Activated CD4-positive, alpha-beta T cell treated with anti-CD3 and anti-CD28 coated beads for 24 hours (primary cell): ENCODE results near the gene ARMH1.
"Not testable (repeated sequence)": the region's sequence is repeated elsewhere in the genome, so short reads cannot be mapped to it uniquely, and the experiment has no call there.

Experiments used
- DNase-seq, 2 donors: peaks; one replicate each; pipeline ENCODE4 v3.0.0-alpha.2; 2020; ENCODE audit warnings: low read depth in 2 of 2

ARMH1 gene

DNA sequence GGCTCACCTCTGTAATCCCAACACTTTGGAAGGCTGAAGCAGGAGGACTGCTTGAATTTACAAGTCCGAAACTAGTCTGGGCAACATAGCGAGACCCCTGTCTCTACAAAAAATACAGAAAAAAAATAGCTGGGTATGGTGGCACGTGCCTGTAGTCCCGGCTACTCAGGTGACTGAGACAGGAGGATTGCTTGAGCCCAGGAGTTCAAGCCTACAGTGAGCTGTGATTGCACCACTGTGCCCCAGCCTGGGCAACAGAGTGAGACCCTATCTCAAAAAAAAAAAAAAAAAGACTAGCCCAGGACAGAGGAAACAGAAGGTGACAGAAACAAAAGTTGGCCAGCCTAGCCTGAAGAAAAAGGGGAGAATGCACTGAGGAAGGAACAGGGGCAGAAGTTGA, 21.2 kb downstream of the ARMH1 start:
- DNase-seq: no peak

- DNase-seq: no peak
Observed at GRCh38 chr1:44696101-44696500, 21.6 kb downstream of the ARMH1 start.

DNA sequence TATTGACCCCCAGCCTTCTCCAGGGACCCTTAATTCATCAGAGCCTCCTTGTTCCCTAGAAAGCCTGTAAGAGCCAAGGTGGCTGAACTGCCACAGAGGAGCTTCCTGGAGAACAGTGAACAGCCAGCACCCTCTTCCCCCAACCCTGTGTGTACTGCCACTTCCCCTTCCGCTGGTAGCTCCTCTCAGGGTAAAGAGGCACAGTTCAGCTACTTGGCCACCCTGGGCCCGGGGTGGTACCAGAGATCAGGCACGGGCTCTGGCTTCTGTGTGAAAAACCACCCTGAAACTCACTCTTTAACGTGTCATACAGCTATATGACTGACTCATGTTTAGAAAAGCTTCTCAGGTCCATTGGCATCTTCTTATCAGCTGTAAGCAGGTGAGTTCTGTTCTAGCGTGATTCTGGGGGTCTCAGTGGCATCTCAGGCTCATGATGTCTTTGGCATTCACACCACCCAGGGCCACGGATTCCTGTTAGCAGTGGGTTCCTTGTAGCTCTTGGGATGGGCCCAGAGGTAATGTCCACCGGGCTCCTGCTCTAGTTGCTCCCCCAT, 22.4 kb downstream of the ARMH1 start:
- no peak for DNase-seq

DNA sequence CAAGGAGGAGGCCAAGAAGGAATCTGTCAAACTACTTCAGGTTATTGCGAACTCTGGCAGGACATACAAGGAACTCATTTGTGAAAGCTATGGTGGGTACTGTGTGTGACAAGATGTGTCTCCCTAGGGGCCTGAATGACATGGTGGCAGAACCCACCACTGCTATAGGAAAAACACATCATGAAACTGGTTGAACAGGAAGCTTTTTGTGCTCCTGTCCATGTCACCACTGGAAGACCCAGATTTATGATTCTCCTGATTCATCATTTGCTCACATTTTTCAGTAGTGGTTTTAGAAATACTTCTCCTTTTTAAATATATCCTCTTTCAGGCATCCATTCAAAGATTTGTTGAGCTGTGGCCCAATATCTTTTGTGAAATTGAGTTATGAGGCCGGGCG, 23.6 kb downstream of the ARMH1 start:
- DNase-seq: no peak

GRCh38 chr1:44699375-44699774, 24.9 kb downstream of the ARMH1 start:
- DNase-seq: not testable (repeated sequence)

- no peak for DNase-seq
Observed at GRCh38 chr1:44700573-44700972, 26.1 kb downstream of the ARMH1 start.

GRCh38 chr1:44701141-44701573, 26.6 kb downstream of the ARMH1 start:
- DNase-seq: no peak

DNA sequence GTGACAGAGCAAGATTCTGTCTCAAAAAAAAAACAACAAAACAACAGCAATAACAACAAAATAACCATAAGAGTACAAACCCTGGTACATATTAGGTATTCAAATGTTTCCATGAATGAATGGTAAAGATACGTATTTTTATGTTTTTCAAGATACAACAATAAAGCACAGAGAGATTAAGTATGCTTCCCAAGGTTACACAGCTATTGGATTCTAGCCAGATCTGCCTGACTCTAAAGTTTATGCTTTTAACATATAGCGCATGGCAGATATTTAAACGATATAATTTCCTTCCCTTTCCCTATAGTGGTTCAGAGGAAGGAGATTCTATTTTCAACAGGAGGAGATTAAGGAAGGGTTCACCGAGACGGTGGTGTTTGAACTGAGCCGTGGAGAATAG, 31.0 kb downstream of the ARMH1 start:
- DNase-seq: no peak

GRCh38 chr1:44705938-44706337, 31.4 kb downstream of the ARMH1 start:
- no peak for DNase-seq

- DNase-seq: no peak
Observed at GRCh38 chr1:44707112-44707881, 32.8 kb downstream of the ARMH1 start.

DNA sequence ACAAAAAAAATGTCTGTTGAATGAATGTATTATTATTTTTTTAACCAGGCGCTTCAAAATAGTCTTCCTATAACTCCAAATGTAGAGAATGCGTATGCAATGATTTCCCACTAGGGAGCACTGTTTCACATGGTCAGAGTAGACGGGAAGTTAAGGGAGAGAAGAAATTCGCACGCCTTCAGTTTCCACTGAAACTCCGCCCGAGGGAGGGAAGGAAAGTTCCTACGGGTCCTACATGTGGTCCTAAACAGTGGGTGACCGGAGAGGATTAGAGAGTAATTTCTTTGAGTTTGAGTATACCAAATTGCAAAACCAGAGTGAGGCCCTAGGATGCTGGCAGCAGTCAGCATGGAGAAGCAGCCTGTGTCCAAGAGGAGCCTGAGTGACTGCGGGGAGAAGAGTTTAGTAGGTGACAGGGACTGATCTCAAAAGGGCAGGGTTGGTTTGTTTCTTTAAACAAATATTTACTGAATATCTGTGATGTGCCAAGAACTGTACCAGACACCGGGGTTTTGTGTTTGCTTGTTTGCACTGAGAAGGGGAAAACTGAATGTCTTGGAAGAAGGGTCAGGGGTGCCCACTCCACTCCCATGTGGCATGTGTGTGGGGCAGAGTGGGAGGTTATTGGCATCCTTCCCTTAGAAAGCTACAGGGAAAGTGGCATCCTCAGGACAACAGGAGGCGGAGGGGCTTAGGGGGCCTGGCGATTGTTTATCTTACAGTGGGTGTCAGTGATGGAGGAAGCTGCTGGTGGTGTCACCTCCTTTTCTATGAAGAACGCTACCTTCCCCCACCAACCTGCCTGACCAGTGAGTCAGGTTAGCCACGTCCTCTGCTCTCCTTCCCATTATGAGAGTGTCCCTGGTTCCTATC, 33.7 kb downstream of the ARMH1 start:
- DNase-seq: no peak

GRCh38 chr1:44713321-44713781, 38.8 kb downstream of the ARMH1 start:
- DNase-seq: no peak

- DNase-seq: no peak
Observed at GRCh38 chr1:44714532-44714931, 40.0 kb downstream of the ARMH1 start.

- DNase-seq: peak in 1 of 2 donors; percentile 41
Observed at GRCh38 chr1:44714944-44715571, 40.5 kb downstream of the ARMH1 start.

DNA sequence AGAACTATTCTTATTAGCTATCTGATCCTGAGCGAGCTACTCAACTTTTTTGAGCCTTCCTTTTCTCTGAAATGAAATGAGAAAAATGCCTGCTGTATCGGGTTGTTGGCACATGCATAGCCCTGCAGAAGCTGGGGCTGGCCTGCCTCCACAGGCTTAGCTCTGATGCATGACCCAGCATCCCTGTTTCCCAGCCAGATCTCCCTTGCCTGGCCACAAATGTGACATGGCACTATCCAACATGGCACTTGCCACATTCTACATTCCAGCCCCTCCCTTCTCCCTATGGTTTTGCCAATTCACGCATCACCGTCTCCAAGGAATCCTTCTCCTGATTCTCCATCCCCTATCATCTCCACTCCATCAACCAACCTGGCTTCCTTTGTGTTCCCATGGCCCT, 42.6 kb downstream of the ARMH1 start:
- DNase-seq: no peak

DNA sequence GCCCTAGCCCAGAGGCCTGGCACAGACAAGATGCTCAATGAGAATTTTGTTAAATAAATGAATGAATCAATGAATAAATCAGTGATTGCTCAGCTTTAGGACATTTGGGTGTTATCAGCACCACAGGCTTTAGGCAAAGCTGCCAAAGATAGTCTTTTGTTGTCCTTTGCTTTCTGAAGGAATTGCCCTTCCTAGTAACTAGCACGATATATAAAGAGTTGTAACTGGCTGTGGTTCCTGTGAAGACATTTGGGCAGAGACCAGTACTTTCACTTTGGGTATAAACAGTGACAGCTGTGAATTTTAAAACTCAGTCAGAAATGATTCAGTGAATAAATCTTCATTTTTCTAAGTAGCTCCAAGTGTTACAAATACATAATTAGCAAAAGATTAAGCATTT, 43.1 kb downstream of the ARMH1 start:
- no peak for DNase-seq

DNA sequence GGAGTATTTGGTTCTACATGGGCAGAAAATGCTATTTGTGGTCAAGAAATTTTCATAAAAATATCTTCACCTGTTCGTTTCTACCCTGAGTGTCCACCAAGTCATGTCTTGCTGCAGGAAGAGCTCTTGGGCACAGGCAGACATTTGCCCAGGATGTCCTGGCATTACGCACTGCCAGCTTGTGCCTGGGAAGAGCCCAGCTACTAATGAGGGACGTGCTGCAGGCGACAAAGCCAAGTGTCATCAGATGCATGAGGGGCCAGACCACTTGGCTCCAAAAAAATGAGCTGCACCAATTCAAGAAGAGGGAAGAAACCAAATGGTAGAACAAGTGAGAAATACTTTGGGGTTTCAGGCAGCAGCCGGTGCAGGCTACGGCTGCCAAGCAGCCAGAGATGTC, 43.6 kb downstream of the ARMH1 start:
- no peak for DNase-seq

DNA sequence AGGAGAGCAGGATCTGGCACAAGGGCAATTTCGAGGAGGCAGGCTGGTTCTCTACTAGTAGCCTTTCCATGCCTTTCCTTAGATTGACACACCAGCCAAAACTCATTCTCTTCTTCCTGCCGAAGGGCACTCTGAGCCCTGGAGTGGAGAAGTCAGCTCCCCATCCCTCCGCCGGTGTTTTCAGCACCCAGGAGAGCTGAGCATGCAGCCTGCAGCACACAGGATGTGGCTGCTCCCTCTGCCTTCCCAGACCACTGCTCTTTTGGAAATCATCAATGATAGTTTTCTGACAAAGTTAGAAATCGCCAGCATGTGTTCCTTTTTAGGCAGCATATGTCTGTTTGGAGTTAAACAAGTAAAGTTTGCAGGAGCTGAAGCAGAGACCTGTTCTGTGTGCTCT, 44.8 kb downstream of the ARMH1 start:
- no peak for DNase-seq

DNA sequence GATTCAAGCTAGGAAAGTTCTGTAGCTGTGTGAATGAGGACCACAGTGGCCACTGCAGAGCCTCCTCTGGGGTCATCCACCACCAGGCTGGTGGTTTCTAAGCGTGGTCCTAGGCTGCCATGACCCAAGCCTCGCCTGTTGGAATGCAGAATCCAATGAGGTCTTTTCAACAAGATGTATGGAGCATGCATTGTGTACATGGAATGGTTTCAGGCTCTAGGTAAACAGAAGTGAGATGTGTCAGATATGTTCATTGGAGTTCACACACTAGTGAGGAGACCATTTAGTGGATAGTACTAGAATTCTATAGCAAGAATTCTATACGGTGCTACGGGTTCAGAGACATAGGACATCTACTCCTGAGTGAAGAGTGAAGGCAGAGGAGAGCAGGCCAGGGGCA, 45.8 kb downstream of the ARMH1 start:
- no peak for DNase-seq

DNA sequence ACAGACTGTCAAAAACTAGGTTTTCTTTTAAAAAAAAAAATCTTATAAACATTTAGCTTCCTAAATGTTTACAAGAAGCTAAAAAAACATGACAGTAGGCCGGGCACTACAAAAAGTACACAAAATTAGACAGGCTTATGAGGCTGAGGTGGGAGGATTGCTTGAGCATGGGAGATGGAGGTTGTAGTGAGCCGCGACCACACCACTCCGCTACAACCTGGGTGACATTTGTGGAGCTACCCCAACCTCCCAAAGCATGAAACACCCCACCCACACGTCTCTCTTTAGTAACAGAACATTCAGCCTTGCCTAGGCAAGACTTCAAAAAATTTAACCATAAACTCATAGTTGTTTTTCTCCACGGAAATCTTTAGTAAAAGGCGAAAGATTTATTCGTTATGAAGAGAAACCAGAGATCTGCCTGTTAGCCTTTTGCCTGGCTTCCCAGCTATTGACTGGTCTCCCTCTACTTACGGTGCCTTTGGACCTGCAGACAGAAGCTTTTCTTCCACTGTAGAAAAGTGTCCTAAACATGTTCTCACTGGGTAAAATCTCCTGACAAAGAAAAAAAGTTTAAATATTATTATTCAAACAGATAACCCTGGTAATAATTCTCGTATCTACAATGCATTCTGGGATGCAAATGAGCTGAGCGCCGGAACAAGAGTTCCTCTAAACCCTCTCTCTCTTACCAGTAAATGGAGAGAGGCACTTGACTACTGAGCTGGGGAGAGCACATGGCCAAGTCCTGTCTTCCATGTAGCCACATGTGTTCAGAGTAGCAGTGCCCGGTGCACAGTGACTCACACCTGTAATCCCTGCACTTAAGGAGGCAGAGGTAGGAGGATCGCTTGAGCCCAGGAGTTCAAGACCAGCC, 47.2 kb downstream of the ARMH1 start:
- DNase-seq: peak; percentile 66 to 74

DNA sequence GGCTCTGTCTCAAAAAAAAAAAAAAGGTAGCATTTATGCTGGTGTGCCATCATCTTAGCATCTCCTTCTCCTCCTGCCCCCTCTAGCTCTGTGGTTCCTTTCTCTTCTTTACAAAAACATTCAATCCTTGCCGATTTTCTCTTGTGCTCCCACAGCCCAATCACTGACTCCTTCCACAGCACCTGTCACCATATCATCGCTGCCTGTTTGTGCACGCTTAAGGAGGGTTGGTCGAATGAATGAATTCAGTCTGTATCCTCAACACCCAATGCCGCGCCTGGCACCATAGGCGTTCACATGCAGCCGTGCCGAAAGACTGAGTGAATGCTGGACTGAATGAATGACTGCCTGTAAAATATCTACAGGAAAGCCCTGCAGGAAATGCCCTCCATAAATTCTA, 48.5 kb downstream of the ARMH1 start:
- DNase-seq: no peak
